ENCODE measurements around the gene SPATA24. TPM values are rescaled to one million over a fixed set of nuclear protein-coding genes. Genes with fewer than 3 reads are reported as not detected.

SPATA24 gene
- total RNA-seq, 1 donor from 2014 or later, result 2.0 TPM

DNA sequence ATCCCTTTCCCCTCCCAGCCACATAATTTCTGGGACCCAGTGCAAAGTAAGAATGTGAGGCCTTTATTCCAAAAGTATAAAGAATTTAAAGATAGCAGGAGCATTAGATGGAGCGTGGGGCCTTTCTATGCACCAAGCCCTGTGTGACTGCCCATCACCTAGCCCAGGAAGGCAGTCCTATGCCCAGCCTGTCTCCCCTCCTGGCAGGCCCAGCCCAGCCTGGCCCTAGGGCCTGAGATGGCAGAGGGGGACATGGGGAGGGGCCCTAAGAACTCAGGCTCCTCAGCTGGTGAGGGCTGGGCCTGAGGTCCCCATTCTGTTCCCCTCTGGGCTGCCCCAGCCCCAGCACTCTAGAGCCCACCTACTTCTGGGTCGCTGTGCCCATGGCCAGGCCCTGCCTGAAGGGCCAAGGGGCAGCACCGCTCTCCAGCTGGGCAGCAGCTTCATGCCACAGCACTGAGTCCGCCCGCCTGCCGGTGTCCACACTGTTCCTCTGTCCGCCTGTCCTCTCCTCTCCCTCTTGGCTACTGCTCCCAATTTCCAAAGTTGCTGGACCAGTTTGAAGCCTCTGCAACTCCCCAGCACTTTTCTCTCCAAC, 19.8 kb downstream of the SPATA24 start:
- DNase-seq (ENCODE audit: low spot score), result no peak

DNA sequence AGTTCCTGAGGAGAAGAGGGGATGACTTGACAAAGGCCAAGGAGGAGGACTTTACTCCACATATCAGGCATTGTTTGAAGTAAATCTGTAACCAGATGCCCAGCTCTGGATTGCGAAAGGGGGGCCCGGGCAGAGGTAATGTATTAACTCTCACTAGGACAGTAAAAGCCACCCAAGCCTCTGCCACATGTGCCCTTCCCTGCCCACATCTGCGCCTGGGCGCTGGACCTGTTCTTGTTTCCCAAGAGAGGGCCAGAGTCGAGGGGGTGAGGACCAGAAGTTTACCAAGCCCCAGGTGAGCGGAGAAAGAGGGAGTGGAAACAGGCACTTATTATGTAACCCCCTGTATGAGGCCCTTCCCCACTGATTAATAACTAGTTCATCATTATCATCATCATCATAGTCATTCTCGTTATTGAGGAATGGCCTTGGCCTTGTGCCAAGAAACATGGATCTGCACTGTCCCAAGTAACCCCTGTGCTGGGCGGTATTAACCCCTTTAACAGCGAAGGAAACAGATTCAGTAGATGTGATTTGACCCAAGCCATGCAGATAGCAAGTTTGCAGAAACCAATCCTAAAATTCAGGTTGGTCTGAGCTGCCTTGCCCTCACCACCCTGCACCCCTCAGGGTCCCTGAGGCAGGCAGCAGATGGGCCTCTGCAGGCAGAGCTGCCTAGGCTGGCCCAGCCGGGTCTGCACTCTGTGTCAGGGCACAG, 20.5 kb downstream of the SPATA24 start, which contains the start of gene SLC23A1:
TSS of gene SLC23A1 (minus strand) at position 23 of the 718 bp plus-strand sequence. CDS start 44 bp downstream, outside the sequence.
- no peak for DNase-seq (ENCODE audit: low spot score)

DNA sequence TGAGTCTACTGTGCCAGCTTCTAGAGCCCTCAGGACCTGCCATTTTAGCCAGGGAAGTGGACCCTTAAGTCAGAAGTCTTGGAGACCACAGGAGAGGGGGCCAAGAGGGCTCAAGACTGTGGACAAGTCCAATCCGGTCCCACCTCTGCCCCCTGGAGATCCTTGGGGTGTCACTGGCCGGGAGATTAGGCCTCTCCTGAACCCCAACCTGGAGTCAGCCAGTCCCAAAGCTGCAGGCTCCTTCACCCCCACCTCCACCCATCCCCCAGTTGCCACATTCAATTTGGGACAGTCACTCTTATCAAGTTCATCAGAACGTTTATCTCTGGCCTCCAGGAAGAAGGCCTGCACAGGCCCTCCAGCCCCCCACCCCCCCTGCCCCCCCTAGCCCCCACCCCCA, 21.1 kb downstream of the SPATA24 start:
- DNase-seq (ENCODE audit: low spot score), result no peak

DNA sequence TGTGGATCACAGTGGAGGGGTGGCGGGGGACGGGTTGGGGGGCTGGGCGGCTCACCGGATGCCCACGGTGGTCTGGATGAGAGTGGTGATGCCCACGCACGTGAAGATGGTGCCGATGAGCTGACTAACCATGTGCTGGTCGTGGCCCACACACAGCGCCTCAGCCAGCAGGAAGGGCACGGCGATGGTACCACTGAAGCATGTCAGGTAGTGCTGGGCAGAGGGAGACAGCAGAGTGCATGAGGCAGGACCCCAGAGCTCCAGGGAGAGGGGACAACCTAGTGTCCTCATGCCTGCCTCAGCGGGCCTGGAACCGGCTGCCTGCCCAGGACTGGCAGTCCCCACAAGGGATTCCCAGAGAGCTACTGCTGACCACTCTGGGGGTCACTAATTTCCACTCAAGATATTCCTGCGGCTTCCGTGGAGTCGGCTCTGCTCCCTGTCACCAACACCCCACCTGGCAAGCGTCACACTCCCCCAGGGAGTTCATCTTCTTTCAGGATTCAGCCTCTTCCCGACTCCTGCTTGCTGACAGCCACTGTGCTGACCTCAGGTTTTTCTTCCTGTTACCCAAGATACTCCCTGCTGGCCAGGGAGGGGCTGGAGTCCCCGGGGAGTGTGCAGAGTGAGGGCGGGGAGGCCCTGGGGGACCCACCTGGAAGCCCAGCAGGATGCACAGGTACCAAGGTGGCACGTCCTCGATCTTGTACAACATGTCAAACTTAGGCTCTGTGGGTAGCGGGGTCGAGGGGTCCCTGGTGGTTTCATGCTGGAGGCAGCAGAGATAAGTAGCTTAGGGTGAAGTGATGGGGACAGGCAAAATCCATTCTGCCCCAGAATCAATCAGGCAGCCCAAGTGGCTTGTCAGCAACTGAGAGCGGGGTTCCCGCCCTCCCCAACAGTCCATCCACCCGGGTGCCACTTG, 21.8 kb downstream of the SPATA24 start:
- DNase-seq (ENCODE audit: low spot score), result no peak

DNA sequence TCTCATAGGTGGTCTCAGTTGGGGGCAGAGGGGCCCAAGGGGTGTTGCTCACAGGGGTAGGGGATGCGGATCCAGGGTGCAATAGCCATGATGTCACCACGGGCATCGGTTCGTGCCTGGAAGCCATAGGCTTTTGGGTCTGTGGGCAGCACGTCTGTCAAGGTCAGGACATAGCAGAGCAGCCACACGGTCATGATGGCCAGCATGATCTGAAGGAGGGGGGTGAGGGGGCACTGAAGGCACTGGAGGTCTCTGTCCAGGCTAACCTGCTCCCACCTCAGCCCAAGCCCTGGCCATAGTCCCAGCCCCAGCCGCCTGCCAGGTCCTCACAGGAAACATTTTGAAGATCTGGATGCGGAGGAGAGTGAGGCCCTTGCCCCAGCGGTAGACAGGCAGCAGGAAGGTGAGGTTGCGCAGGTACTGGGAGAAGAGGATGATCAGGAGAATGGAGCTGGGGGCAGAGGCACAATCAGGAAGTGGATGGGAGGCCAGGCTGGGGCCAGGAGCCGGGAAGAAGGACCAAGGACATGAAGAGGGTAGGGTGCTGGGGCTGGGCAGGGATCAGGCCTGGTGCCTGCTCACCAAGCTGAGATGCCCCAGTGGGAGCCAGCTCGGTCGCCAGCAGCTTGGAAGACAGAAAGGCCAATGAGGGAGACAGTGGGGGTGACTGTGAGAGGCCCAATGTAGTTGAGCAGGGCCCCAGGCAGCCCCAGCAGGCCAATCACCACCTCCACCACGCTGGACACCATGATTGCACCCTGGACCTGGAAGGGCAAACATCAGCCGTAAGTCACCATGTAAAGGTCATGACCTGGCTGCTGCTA, 24.1 kb downstream of the SPATA24 start:
- DNase-seq (ENCODE audit: low spot score), result no peak

DNA sequence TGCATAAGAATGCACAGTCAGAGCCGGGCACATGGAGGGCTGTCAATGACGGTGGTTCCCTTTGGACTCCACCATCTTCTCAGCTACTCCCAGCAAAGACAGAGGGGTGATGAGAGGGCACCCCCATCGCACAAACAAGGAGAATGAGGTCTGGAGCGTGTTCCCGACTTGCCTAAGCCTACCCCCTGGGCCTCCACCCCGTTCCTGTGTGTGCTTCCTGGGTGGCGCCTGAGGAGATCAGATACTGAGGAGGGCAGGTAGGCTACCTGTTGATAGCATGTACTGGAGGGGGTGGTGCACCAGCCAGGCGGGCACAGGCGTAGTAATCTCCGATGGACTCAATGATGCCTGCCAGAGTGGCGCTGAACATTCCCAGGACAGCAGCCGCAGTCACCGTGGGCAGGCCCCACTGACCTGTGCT, 24.9 kb downstream of the SPATA24 start:
- DNase-seq (ENCODE audit: low spot score), result peak; percentile 72

DNA sequence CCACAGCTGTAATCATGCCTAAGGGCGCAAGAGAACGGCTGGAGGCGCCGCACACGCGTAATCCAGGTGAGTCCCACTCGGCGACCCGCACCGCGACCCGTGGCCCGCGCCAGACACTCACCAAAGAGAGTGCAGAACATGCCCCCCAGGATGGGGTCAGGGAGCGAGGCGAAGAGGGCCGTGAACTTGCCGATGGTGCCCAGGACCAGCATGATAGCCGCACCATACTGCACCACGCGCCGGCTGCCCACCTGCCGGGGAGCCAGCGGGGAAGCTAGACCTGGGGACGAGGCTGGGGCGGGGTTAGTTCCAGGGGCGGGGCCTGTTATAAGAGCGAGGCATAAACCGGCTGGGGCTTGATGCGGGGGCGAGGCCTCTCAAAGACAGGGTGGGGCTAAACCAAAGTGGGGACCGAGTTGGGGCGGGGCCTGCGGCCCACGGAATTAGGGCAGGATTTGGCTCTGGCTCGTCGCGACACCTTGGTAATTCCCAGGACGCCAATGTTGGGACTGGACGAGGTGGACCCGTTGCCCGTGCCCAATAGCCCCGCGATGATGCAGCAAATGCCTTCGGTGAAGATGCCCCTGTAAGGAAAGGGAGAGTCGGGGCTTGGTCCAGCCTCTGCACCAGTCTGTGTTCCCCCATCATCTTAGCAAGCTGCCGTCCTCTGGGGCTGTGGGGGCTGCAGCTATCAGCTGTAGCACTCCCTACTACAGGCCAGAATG, 25.6 kb downstream of the SPATA24 start:
- peak; percentile 85 for DNase-seq (ENCODE audit: low spot score)

DNA sequence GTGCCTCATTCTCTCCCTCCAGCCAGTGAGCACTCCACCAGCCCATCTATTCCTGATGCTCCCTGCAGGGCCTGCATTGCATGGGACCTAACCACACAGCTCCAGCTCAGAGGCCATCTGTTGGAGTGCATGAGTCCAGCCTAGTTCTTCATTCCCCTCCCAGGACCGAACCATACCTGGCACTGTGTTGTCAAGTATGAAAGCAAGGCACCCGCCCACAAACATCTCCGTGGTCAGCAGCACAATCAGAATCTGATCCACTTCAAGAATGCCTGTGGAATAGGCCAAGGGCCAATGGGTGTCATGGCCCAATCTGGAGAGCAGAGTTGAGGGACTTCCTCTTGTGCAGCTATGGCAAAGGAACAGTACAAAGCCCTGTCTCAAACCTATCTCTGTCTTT, 26.7 kb downstream of the SPATA24 start:
- peak; percentile 60 for DNase-seq (ENCODE audit: low spot score)

DNA sequence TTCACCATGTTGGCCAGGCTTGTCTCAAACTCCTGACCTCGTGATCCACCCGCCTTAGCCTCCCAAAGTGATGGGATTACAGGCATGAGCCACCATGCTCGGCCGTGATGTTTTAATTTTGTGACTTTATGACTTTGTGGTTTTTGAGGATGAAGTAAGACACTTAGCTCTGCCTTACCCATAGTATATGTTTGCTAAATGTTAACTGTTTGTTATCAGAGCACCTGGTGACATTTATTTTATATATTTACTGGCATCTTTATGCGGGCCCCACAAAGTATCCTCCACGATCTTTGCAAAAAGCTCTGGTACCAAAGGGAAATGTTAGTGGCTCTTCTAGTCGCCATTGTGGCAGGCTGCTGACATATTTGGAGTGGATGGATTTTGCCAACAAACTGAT, 27.5 kb downstream of the SPATA24 start:
- DNase-seq (ENCODE audit: low spot score), result peak; percentile 20

DNA sequence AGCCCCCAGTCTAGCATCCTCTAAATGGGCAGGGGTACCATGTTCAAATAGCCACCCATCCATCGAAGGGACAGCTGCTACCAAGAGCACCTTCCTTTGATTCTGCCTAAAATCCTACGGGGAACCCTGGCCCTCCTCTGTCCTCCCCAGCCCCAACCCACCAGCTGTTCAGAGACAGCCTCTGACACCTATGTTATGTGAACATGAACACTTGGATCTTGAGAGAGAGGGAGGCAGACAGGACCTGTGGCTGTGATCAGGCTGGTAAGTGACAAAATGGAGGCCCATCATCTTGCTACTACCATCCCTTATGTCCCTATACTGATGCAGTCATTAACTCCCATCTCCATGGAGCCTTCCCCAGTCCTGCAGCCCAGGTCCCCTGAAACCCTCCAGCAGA, 29.0 kb downstream of the SPATA24 start:
- DNase-seq (ENCODE audit: low spot score), result peak; percentile 30

DNA sequence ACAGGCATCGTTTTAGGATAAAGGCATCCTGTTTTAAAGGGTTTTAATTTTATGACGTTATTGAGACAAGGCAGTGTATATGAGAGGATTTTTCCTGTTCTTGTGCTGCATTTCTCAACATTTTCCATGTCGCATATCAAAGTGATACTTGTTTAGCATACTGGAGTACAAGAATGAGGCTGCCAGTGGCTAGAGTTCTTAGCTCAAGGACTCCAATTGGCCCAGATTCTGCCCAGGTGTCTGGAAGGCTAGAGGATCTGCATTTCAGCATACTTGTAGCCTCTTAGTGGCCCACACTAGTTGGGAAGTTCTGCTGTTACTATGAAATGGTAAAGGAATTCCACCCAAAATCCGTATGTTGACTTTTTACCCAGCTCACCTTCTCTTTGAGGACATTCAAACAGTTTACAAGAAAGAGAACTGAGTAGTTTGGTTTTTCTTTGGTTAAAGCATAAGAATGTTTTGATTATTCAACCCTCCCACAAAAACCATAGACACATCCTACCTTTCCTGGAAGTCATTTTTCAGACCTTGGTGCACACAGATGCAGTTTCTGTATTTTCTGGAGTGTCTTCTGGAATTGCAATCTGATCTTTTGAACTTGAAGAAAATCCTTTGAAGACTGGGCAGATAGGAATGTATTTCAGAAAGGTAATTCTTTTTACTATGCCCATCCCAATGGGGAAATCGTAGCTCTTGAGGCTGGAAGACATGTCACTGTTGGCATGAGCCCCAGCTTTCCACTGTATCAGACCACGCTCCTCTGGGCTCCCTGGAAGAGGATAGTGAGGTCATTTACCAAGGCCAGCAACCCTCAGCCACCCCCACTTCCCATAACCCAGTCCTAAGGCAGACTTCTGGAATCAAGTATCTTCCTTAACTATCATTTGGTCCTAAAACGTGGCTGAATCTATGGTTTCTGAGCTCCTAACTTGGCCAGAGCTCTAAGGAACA, 32.1 kb downstream of the SPATA24 start:
- DNase-seq (ENCODE audit: low spot score), result peak; percentile 57

DNA sequence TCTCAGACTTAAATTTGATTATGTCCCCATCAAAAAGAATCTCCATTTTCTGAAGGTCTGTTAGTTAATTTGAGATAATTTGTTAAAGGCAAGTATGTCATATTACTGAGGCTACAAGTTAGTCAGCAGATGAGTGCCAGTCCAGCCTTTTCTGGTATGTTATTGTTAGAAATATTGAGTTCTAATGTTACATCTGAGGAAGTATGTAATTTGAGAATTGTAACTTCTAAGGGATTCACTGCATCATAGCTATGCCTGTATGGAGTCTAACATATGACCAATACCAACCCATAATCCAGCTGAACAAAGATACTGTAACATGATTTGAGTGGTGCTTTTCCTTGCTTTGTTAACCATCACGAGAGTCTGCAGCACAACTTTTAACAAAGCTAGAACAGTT, 34.7 kb downstream of the SPATA24 start:
- DNase-seq (ENCODE audit: low spot score), result no peak

DNA sequence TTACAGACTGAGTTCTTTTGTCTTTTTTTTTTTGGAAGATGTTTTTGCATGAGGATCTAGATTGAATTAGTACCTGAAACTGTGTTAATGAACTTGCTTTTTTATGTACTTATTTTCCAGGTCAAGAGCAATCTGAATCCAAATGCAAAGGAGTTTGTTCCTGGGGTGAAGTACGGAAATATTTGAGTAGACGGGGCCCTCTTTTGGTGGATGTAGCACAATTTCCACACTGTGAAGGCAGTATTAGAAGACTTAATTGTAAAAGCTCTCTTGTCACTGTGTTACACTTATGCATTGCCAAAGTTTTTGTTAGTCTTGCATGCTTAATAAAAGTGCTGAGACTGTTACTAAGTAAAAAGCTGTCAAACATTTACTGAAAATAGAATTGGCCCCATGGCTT, 35.3 kb downstream of the SPATA24 start:
- DNase-seq (ENCODE audit: low spot score), result no peak

DNA sequence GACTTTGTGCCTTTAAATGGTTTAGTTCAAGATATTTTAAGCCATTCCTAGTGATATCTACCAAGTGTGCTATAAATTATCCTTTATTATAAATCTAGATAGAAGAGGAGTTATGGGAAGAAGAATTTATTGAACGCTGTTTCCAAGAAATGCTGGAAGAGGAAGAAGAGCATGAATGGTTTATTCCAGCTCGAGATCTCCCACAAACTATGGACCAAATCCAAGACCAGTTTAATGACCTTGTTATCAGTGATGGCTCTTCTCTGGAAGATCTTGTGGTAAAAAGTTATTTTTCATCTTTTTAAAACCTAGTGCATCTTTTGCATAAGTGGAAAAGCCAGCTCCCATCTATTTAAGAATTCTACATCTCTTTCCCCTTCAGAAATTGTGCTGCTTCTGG, 39.4 kb downstream of the SPATA24 start:
- DNase-seq (ENCODE audit: low spot score), result no peak

DNA sequence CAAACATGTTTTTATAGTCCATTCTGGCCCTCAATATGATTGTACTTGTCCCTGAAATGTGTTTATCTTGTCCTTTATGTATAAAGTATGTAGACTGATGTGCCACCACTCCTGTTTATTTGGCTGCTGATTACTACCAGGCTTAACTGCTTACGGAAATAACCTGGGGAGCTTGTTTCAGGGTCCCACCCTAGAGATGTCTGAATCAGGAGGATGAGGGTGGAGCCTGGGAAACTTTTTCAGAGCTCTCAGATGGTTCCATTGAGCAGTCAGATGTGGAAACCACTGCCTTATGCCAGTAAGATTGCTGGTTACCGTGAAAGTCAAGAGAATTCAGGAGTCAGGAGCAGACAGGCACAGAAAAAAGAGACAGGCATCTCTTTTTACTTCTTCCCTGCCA, 40.0 kb downstream of the SPATA24 start:
- no peak for DNase-seq (ENCODE audit: low spot score)

DNA sequence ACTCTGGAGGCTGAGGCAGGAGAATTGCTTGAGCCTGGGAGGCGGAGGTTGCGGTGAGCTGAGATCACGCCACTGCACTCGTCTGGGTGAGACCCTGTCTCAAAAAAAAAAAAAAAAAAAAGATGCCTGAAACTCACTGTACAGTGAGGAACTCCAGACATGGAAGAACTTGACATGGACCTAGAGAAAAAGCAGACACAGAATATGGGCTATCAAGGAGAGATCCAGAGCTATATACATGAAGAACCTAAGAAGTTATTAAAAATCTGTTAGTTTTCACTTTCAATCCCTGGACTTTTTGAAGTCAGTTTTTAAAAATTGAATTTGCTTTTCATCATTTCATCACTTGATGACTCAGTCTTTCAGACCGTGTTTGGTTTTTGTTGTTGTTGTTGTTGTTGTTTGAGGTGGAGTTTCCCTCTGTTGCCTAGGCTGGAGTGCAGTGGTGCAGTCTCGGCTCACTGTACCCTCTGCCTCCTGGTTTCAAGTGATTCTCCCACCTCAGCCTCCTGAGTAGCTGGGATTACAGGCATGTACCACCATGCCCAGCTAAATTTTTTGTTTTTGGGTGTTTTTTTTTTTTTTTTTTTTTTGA, 42.0 kb downstream of the SPATA24 start:
- no peak for DNase-seq (ENCODE audit: low spot score)

DNA sequence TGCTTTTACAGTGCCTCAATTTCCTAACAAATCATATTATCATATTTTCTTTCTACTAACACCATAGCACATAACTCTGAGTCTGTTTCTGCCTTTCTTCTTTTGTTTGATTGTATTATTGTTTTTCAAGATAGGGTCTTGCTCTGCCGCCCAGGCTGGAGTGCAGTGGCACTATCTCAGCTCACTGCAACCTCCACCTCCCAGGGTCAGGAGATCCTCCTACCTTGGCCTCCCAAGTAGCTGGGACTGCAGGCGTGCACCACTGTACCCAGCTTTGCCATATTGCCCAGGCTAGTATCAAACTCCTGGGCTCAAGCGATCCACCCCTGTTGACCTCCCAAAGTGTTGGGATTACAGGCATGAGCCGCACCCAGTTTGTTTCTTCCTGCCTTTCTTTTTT, 43.5 kb downstream of the SPATA24 start:
- DNase-seq (ENCODE audit: low spot score), result peak; percentile 20

DNA sequence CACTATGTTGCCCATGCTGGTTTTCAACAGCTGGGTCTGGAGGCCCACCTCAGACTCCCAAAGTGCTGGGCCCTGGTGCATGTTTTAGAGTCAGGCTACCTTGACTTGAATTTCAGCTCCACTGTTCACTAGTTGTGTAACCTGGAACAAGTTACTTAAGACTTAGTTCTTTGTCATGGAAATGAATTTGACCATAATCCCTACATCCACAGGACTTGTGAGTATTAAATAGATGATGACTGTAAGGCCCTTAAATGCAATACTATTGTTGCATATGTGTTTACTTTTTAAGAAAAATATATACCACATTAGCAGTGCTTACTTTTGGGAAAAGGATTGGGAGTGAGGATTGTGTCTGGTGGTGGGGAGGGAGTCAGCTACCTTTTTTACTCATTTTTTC, 45.8 kb downstream of the SPATA24 start:
- DNase-seq (ENCODE audit: low spot score), result no peak

DNA sequence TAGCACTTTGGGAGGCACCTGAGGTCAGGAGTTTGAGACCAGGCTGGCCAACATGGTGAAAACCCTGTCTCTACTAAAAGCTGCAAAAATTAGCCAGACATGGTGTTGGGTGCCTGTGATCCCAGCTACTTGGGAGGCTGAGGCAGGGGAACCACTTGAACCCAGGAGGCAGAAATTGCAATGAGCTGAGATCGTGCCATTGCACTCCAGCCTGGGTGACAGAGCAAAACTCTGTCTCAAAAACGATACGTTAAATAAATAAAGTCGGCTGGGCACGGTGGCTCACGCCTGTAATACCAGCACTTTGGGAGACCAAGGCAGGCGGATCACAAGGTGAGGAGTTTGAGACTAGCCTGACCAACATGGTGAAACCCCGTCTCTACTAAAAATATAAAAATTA, 48.0 kb downstream of the SPATA24 start:
- peak; percentile 39 for DNase-seq (ENCODE audit: low spot score)
